Measurements from ENCODE around the gene FCER2. TPM values are rescaled to one million over a fixed set of nuclear protein-coding genes. Genes with fewer than 3 reads are reported as not detected.

Gene FCER2
- total RNA-seq, 1 donor from 2014 or later, result not detected

DNA sequence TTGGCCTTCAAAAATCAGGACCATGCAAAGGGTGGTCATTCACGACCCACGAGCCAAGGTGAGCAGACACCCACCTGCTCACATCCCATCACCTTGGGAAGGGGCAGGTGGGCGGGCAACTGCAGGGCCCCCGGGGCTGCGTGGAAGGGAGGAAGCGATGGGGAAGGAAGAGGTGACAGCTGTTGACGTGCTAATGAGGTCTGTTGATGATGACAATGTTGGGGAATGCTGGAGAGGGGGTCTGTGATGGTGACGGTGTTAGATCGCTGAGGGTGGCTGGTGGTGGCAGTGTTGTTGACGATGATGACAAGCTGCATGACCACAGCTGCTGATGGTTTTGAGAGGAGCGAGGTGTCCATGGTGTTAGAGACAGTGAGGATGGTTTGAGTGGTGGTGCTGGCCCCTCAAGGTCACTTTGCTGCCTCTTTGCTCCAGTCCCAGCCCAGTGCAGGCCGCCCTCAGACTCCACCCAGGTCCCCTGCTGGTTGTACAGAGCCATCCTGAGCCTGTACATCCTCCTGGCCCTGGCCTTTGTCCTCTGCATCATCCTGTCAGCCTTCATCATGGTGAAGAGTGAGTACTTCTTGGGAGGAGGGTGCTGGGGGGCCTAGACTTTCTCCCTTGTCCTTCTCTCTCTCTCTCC lies 24.1 kb downstream of the FCER2 start:
- Mint-ChIP-seq H3K4me3 (ENCODE audit: unreplicated experiment) (peak overlapping the region; percentile 25), H3K27ac (ENCODE audit: unreplicated experiment) (no peak overlapping the region), H3K4me1 (ENCODE audit: low read depth, unreplicated experiment) (peaks cover 14% of the 10 kb centered on the region), H3K27me3 (ENCODE audit: unreplicated experiment) (peaks cover 10% of the 10 kb centered on the region), H3K36me3 (ENCODE audit: unreplicated experiment) (peaks cover 10% of the 10 kb centered on the region), H3K9me3 (ENCODE audit: unreplicated experiment) (peaks cover 7% of the 10 kb centered on the region)
- TF ChIP-seq CTCF (IDR thresholded peaks at IDR 0.05; ENCODE audit: partially characterized antibody, unreplicated experiment), result no peak
- DNase-seq, result no peak

GRCh38 chr19:7676854-7677253 lies 25.1 kb downstream of the FCER2 start, which contains the start of gene MCEMP1:
Gene MCEMP1 (plus strand): TSS chr19:7677090. CDS start chr19:7677121, 31 bp downstream.
- H3K4me3 Mint-ChIP-seq (ENCODE audit: unreplicated experiment), result no peak within 1 kb of the TSS
- no peak within 1 kb of the TSS for H3K27ac Mint-ChIP-seq (ENCODE audit: unreplicated experiment)
- peaks cover 10% of the 10 kb centered on the region for H3K27me3 Mint-ChIP-seq (ENCODE audit: unreplicated experiment)
- H3K4me1 Mint-ChIP-seq (ENCODE audit: low read depth, unreplicated experiment), result peaks cover 11% of the 10 kb centered on the region
- peaks cover 7% of the 10 kb centered on the region for H3K9me3 Mint-ChIP-seq (ENCODE audit: unreplicated experiment)
- DNase-seq, result no peak
- no peak for TF ChIP-seq CTCF (IDR thresholded peaks at IDR 0.05; ENCODE audit: partially characterized antibody, unreplicated experiment)
- peaks cover 10% of the 10 kb centered on the region for H3K36me3 Mint-ChIP-seq (ENCODE audit: unreplicated experiment)

DNA sequence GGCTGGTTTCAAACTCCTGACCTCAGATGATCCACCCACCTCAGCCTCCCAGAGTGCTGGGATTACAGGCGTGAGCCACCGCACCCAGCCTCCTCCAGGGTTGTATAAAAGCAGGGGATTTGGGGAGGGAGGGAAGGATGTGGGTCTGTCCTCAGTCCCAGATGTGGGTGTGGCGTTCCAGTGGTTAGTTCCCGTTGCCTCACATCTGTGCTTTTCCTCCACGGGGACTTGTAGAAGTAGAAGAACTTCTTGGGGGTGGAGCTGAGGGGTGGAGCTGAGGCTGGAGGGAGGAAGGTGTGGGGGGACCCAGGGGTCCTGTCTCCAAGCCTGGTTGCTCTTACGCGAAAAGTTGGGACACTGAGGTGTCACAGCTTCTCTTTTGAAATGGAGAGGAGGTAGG lies 25.6 kb downstream of the FCER2 start:
- peaks cover 7% of the 10 kb centered on the region for H3K9me3 Mint-ChIP-seq (ENCODE audit: unreplicated experiment)
- H3K4me1 Mint-ChIP-seq (ENCODE audit: low read depth, unreplicated experiment), result peaks cover 10% of the 10 kb centered on the region
- H3K36me3 Mint-ChIP-seq (ENCODE audit: unreplicated experiment), result peaks cover 10% of the 10 kb centered on the region
- H3K4me3 Mint-ChIP-seq (ENCODE audit: unreplicated experiment), result no peak overlapping the region
- no peak for DNase-seq
- H3K27me3 Mint-ChIP-seq (ENCODE audit: unreplicated experiment), result peaks cover 12% of the 10 kb centered on the region
- TF ChIP-seq CTCF (IDR thresholded peaks at IDR 0.05; ENCODE audit: partially characterized antibody, unreplicated experiment), result no peak
- H3K27ac Mint-ChIP-seq (ENCODE audit: unreplicated experiment), result no peak overlapping the region

GRCh38 chr19:7674010-7675005 lies 27.6 kb downstream of the FCER2 start:
- Mint-ChIP-seq H3K27me3 (ENCODE audit: unreplicated experiment) (peaks cover 15% of the 10 kb centered on the region), H3K36me3 (ENCODE audit: unreplicated experiment) (peaks cover 10% of the 10 kb centered on the region), H3K27ac (ENCODE audit: unreplicated experiment) (no peak overlapping the region), H3K4me1 (ENCODE audit: low read depth, unreplicated experiment) (peaks cover 5% of the 10 kb centered on the region), H3K9me3 (ENCODE audit: unreplicated experiment) (peaks cover 2% of the 10 kb centered on the region), H3K4me3 (ENCODE audit: unreplicated experiment) (no peak overlapping the region)
- TF ChIP-seq CTCF (IDR thresholded peaks at IDR 0.05; ENCODE audit: partially characterized antibody, unreplicated experiment), result no peak
- DNase-seq, result peak; percentile 53
